GM19239 (cell line): ENCODE results near the gene EPS8.

ENCODE experiments used
- DNase-seq: peaks from one replicate; pipeline ENCODE4 v3.0.0; 2011; ENCODE audit warnings: low spot score; ENCODE audit not compliant: insufficient read length
- FAIRE-seq: peaks from 2 replicates; lab custom pipeline; 2011; peaks lifted over from hg19 to GRCh38; lab: Jason Lieb, UNC

The EPS8 gene

GRCh38 chr12:15801770-15802744 lies 12.9 kb upstream of the EPS8 start:
- no peak for FAIRE-seq
- DNase-seq = no peak

- DNase-seq (no peak), FAIRE-seq (no peak)
Observed at GRCh38 chr12:15800278-15800677, 11.1 kb upstream of the EPS8 start.

- FAIRE-seq = no peak
- DNase-seq = no peak
Observed at GRCh38 chr12:15797818-15798217, 8.6 kb upstream of the EPS8 start.

GRCh38 chr12:15796493-15797141 lies 7.4 kb upstream of the EPS8 start:
- FAIRE-seq = no peak
- DNase-seq = no peak

- DNase-seq = no peak
- FAIRE-seq = no peak
Observed at GRCh38 chr12:15794836-15795235, 5.6 kb upstream of the EPS8 start.

- FAIRE-seq = no peak
- DNase-seq = no peak
Observed at GRCh38 chr12:15794196-15794595, 5.0 kb upstream of the EPS8 start.

- DNase-seq = peak; percentile 13
- FAIRE-seq = peak; percentile 84
Observed at GRCh38 chr12:15788233-15789219, 662 bp downstream of the EPS8 start.

- FAIRE-seq = no peak
Observed at GRCh38 chr12:15787778-15788177, 1.4 kb downstream of the EPS8 start.

GRCh38 chr12:15786772-15787171 lies 2.4 kb downstream of the EPS8 start:
- FAIRE-seq (no peak), DNase-seq (no peak)

More at GRCh38 chr12:15787778-15788177, 1.4 kb downstream of the EPS8 start:
- DNase-seq = no peak

GRCh38 chr12:15783288-15783687 lies 5.9 kb downstream of the EPS8 start:
- no peak for DNase-seq
- FAIRE-seq = no peak

GRCh38 chr12:15782667-15783066 lies 6.5 kb downstream of the EPS8 start:
- no peak for FAIRE-seq

GRCh38 chr12:15779925-15780324 lies 9.3 kb downstream of the EPS8 start:
- no peak for DNase-seq
- no peak for FAIRE-seq

More at GRCh38 chr12:15782667-15783066, 6.5 kb downstream of the EPS8 start:
- DNase-seq = no peak

GRCh38 chr12:15778126-15778525 lies 11.1 kb downstream of the EPS8 start:
- no peak for FAIRE-seq

GRCh38 chr12:15777355-15778012 lies 11.7 kb downstream of the EPS8 start:
- peak; percentile 18 for FAIRE-seq
- DNase-seq = no peak

More at GRCh38 chr12:15778126-15778525, 11.1 kb downstream of the EPS8 start:
- DNase-seq = no peak

- FAIRE-seq = no peak
- no peak for DNase-seq
Observed at GRCh38 chr12:15776532-15776931, 12.7 kb downstream of the EPS8 start.

- FAIRE-seq (no peak), DNase-seq (no peak)
Observed at GRCh38 chr12:15774819-15775218, 14.4 kb downstream of the EPS8 start.

GRCh38 chr12:15772405-15773018 lies 16.7 kb downstream of the EPS8 start:
- no peak for DNase-seq
- FAIRE-seq = no peak

- no peak for DNase-seq
- no peak for FAIRE-seq
Observed at GRCh38 chr12:15770581-15770980, 18.6 kb downstream of the EPS8 start.

GRCh38 chr12:15770021-15770420 lies 19.2 kb downstream of the EPS8 start:
- DNase-seq (no peak), FAIRE-seq (no peak)
